OCI-LY7 (cell line): ENCODE data around the gene BRI3BP. TPM values are rescaled to one million over a fixed set of nuclear protein-coding genes. Genes with fewer than 3 reads are reported as not detected.

Experiments used
- BruUV-seq: library from RNA; stranded (reverse); fragments of 400-500 nt; replicated peaks from 2 replicates; lab custom pipeline; 2021; lab: Mats Ljungman, UMichigan
- CTCF ChIA-PET: fragments of 300-600 bp; sonication (Branson Sonifier 250); formaldehyde crosslinking; loops from one replicate; lab custom pipeline; 2022; ENCODE audit warnings: antibody characterized with exemption; ENCODE audit not compliant: unreplicated experiment; lab: Charles Lee
- POLR2A ChIA-PET: fragments of 300-600 bp; sonication (Branson Sonifier 250); formaldehyde crosslinking; loops from one replicate; lab custom pipeline; 2022; ENCODE audit warnings: antibody characterized with exemption; lab: Charles Lee
- DNase-seq: peaks from one replicate; pipeline ENCODE4 v3.0.0-alpha.2; 2015; ENCODE audit warnings: low spot score
- H2AFZ ChIP-seq: fragments of 200-600 bp; sonication (generic), shearing (Covaris generic); 2 replicates; pipeline ENCODE4 v1.6.1; 2014; ENCODE audit warnings: mild to moderate bottlenecking, antibody characterized with exemption, low read length, moderate library complexity
- H3K27ac ChIP-seq: fragments of 200-600 bp; sonication (generic); 2 replicates; pipeline ENCODE4 v1.5.1; 2014; ENCODE audit warnings: mixed run types, low read depth, mild to moderate bottlenecking, moderate library complexity, low read length, inconsistent platforms; ENCODE audit not compliant: poor library complexity, severe bottlenecking
- H3K36me3 ChIP-seq: fragments of 200-600 bp; sonication (generic); 2 replicates; pipeline ENCODE4 v1.6.1; 2014; ENCODE audit warnings: mild to moderate bottlenecking, antibody characterized with exemption, low read length, moderate library complexity, mixed read lengths; ENCODE audit not compliant: insufficient read depth
- H3K4me1 ChIP-seq: fragments of 200-600 bp; sonication (generic); 2 replicates; pipeline ENCODE4 v1.5.1; 2014; ENCODE audit warnings: mild to moderate bottlenecking, low read length; ENCODE audit not compliant: insufficient read depth, poor library complexity, severe bottlenecking
- H3K4me2 ChIP-seq: fragments of 200-600 bp; sonication (generic); 2 replicates; pipeline ENCODE4 v1.6.1; 2014; ENCODE audit warnings: mild to moderate bottlenecking, low read length
- H3K4me3 ChIP-seq: fragments of 200-600 bp; sonication (generic); 2 replicates; pipeline ENCODE4 v1.5.1; 2014; ENCODE audit warnings: mild to moderate bottlenecking, low read depth, low read length; ENCODE audit not compliant: poor library complexity, severe bottlenecking
- H3K79me2 ChIP-seq: fragments of 200-600 bp; sonication (generic); 2 replicates; pipeline ENCODE4 v1.6.1; 2016; ENCODE audit warnings: low read depth, mild to moderate bottlenecking, low read length, moderate library complexity, mixed read lengths; ENCODE audit not compliant: insufficient read depth
- H3K9me2 ChIP-seq: fragments of 200-600 bp; sonication (generic); 2 replicates; pipeline ENCODE4 v1.6.1; 2016; ENCODE audit warnings: mild to moderate bottlenecking, low read length, mixed read lengths; ENCODE audit not compliant: insufficient read depth
- H3K9me3 ChIP-seq: fragments of 200-600 bp; sonication (generic); 2 replicates; pipeline ENCODE4 v1.6.1; 2014; ENCODE audit warnings: mild to moderate bottlenecking, mixed run types, low read length, mixed read lengths
- H4K20me1 ChIP-seq: fragments of 200-600 bp; sonication (generic); 2 replicates; pipeline ENCODE4 v1.6.1; 2014; ENCODE audit warnings: mild to moderate bottlenecking, antibody characterized with exemption, low read length, moderate library complexity, mixed read lengths; ENCODE audit not compliant: insufficient read depth
- CTCF ChIP-seq: fragments of 200-600 bp; sonication (generic); conservative IDR thresholded peaks from 2 replicates; pipeline ENCODE4 v1.5.1; 2014; ENCODE audit warnings: mild to moderate bottlenecking, antibody characterized with exemption, low read length, moderate library complexity, mixed read lengths
- EZH2phosphoT487 ChIP-seq: fragments of 200-600 bp; sonication (generic); IDR thresholded peaks from 2 replicates; pipeline ENCODE4 v1.6.1; 2018; ENCODE audit warnings: low read depth, borderline replicate concordance, mild to moderate bottlenecking, mixed run types, antibody characterized with exemption, low read length, moderate library complexity, mixed read lengths
- intact Hi-C: fragments of 100-400 bp; cut with micrococcal nuclease; formaldehyde crosslinking; loops from one replicate; pipeline ENCODE4 v1.10.0; 2022; ENCODE audit not compliant: unreplicated experiment
- total RNA-seq, 2 experiments: library from RNA; depleted of rRNA in 1 of 2; stranded (reverse); fragments of >200 nt in 1 of 2; shearing (Covaris generic) in 1 of 2; gene quantifications; 2 replicates each; pipeline ENCODE4 v1.2.3, GENCODE V29; 2014 to 2022

BRI3BP gene
- total RNA-seq, 2 experiments from 2014 or later, result 73.4 to 118 TPM

GRCh38 chr12:125070112-125070511, 76.7 kb downstream of the BRI3BP start:
- no TSS peak for BruUV-seq
- Histone ChIP-seq H2AFZ (no peak overlapping the region), H3K9me3 (no peaks in the 10 kb centered on the region), H4K20me1 (no peaks in the 10 kb centered on the region), H3K9me2 (no peaks in the 10 kb centered on the region), H3K4me2 (no peak overlapping the region), H3K27ac (no peak overlapping the region), H3K4me1 (peaks cover 10% of the 10 kb centered on the region), H3K79me2 (no peaks in the 10 kb centered on the region), H3K4me3 (no peak overlapping the region), H3K36me3 (no peaks in the 10 kb centered on the region)
- intact Hi-C loops, result no loop called here
- TF ChIP-seq EZH2phosphoT487, result no peak
- no peak for TF ChIP-seq CTCF
- ChIA-PET CTCF (no interaction called here), POLR2A (interaction anchor here (1.0 to 1.3 kb wide), 2 partner anchors 9 to 10 kb away, joined by 3 to 4 read pairs; no protein-coding TSS in a partner anchor)
- DNase-seq, result no peak

- no peak overlapping the region for H3K4me3 ChIP-seq
- no peaks in the 10 kb centered on the region for H3K9me2 ChIP-seq
- no peaks in the 10 kb centered on the region for H3K36me3 ChIP-seq
- intact Hi-C loops, result no loop called here
- no TSS peak for BruUV-seq
- H3K9me3 ChIP-seq, result no peaks in the 10 kb centered on the region
- DNase-seq, result no peak
- no peak overlapping the region; the same call in 1 of the 2 replicates for H3K4me2 ChIP-seq
- no peaks in the 10 kb centered on the region for H4K20me1 ChIP-seq
- H3K79me2 ChIP-seq, result no peaks in the 10 kb centered on the region
- H2AFZ ChIP-seq, result no peak overlapping the region
- no peak overlapping the region for H3K27ac ChIP-seq
- H3K4me1 ChIP-seq, result peaks cover 8% of the 10 kb centered on the region
- POLR2A ChIA-PET, result interaction anchor here (1.0 to 1.3 kb wide), 2 partner anchors 9 to 10 kb away, joined by 3 to 4 read pairs; no protein-coding TSS in a partner anchor
- CTCF ChIA-PET, result no interaction called here
- TF ChIP-seq CTCF (no peak), EZH2phosphoT487 (no peak)
Observed at GRCh38 chr12:125070661-125071390, 77.4 kb downstream of the BRI3BP start.

- TF ChIP-seq EZH2phosphoT487, result no peak
- no peaks in the 10 kb centered on the region for H3K79me2 ChIP-seq
- H2AFZ ChIP-seq, result no peak overlapping the region
- POLR2A ChIA-PET, result no interaction called here
- no peaks in the 10 kb centered on the region for H3K9me3 ChIP-seq
- no peak for DNase-seq
- H3K36me3 ChIP-seq, result 0 out of 2 replicates have a peak, but pooled peaks cover 4% of the 10 kb centered on the region
- H4K20me1 ChIP-seq, result no peaks in the 10 kb centered on the region
- intact Hi-C loops, result no loop called here
- no peak overlapping the region for H3K27ac ChIP-seq
- CTCF ChIA-PET, result no interaction called here
- H3K4me1 ChIP-seq, result peaks cover 7% of the 10 kb centered on the region
- no peak overlapping the region; the same call in 1 of the 2 replicates for H3K4me2 ChIP-seq
- no peak overlapping the region for H3K4me3 ChIP-seq
- no TSS peak for BruUV-seq
- H3K9me2 ChIP-seq, result no peaks in the 10 kb centered on the region
Observed at GRCh38 chr12:125071456-125071855, 78.0 kb downstream of the BRI3BP start.
